ENCODE results near the gene ADGRA3. TPM values are rescaled to one million over a fixed set of nuclear protein-coding genes. Genes with fewer than 3 reads are reported as not detected.
A peak's percentile ranks its signal among the peaks of the same experiment; 100 is the strongest.

The ADGRA3 gene
- polyA plus RNA-seq, 4 donors = 10.8 to 52.3 (median 11.9) TPM

- Histone ChIP-seq H3K36me3 (ENCODE audit: control insufficient read depth in 3 of 3, insufficient read depth in 2 of 3, low read depth in 1 of 3, low read length in 3 of 3) (no peaks in the 10 kb centered on the region), H3K4me1 (ENCODE audit: control insufficient read depth in 3 of 3, insufficient read depth in 2 of 3, low read depth in 1 of 3, low read length in 2 of 3) (peaks cover 0 to 22% (median 3%) of the 10 kb centered on the region in 3 donors), H3K9me3 (ENCODE audit: control insufficient read depth in 2 of 2, insufficient read depth in 1 of 2, low read depth in 1 of 2, low read length in 1 of 2) (no peaks in the 10 kb centered on the region), H3K27ac (ENCODE audit: low read depth in 1 of 3, low read length in 2 of 3) (no peak overlapping the region), H3K27me3 (ENCODE audit: control insufficient read depth in 3 of 3, insufficient read depth in 3 of 3, low read length in 3 of 3) (no peaks in the 10 kb centered on the region), H3K4me3 (ENCODE audit: low read depth in 1 of 3, low read length in 3 of 3) (no peak overlapping the region)
- FAIRE-seq (no peak), DNase-seq (no peak)
- 83 to 87% (median 84%) methylated on average over 6 of the region's 6 CpGs for WGBS, 3 donors
Measured at GRCh38 chr4:22496165-22496813, 19.6 kb downstream of the ADGRA3 start.

DNA sequence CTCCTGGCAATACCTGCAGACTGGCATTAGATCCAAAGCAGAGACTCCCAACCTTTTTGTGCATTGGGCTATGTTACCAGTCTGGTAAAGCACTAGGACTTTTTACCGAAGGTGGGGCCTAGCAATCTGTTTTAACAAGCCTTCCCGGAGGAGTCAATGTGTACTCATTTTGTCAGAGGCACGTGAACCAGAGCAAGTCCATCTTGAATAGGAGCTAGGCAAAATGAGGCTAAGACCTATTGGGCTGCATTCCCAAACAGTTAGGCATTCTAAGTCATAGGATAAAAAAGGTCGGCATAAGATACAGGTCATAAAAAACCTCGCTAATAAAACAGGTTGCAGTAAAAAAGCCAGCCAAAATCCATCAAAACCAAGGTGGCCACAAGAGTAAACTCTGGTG lies 22.3 kb downstream of the ADGRA3 start:
- no peaks in the 10 kb centered on the region for H3K9me3 ChIP-seq (ENCODE audit: control insufficient read depth in 2 of 2, insufficient read depth in 1 of 2, low read depth in 1 of 2, low read length in 1 of 2)
- no peaks in the 10 kb centered on the region for H3K36me3 ChIP-seq (ENCODE audit: control insufficient read depth in 3 of 3, insufficient read depth in 2 of 3, low read depth in 1 of 3, low read length in 3 of 3)
- DNase-seq (no peak), FAIRE-seq (no peak)
- peaks cover 0 to 20% (median 3%) of the 10 kb centered on the region in 3 donors for H3K4me1 ChIP-seq (ENCODE audit: control insufficient read depth in 3 of 3, insufficient read depth in 2 of 3, low read depth in 1 of 3, low read length in 2 of 3)
- no peak overlapping the region for H3K27ac ChIP-seq (ENCODE audit: low read depth in 1 of 3, low read length in 2 of 3)
- H3K27me3 ChIP-seq (ENCODE audit: control insufficient read depth in 3 of 3, insufficient read depth in 3 of 3, low read length in 3 of 3) = no peaks in the 10 kb centered on the region
- WGBS, 3 donors = 77 to 91% (median 86%) methylated on average over 5 of the region's 5 CpGs
- no peak overlapping the region for H3K4me3 ChIP-seq (ENCODE audit: low read depth in 1 of 3, low read length in 3 of 3)

- no peaks in the 10 kb centered on the region for H3K36me3 ChIP-seq (ENCODE audit: control insufficient read depth in 3 of 3, insufficient read depth in 2 of 3, low read depth in 1 of 3, low read length in 3 of 3)
- no peak for FAIRE-seq
- 91 to 95% (median 93%) methylated on average over 2 of the region's 2 CpGs for WGBS, 3 donors
Measured at GRCh38 chr4:22492987-22493386, 22.9 kb downstream of the ADGRA3 start.

GRCh38 chr4:22491939-22492338 lies 23.9 kb downstream of the ADGRA3 start:
- Histone ChIP-seq H3K27ac (ENCODE audit: low read depth in 1 of 3, low read length in 2 of 3) (peak overlapping the region in 1 of 3 donors; percentile 88), H3K27me3 (ENCODE audit: control insufficient read depth in 3 of 3, insufficient read depth in 3 of 3, low read length in 3 of 3) (no peaks in the 10 kb centered on the region), H3K36me3 (ENCODE audit: control insufficient read depth in 3 of 3, insufficient read depth in 2 of 3, low read depth in 1 of 3, low read length in 3 of 3) (no peaks in the 10 kb centered on the region), H3K4me3 (ENCODE audit: low read depth in 1 of 3, low read length in 3 of 3) (no peak overlapping the region), H3K9me3 (ENCODE audit: control insufficient read depth in 2 of 2, insufficient read depth in 1 of 2, low read depth in 1 of 2, low read length in 1 of 2) (no peaks in the 10 kb centered on the region), H3K4me1 (ENCODE audit: control insufficient read depth in 3 of 3, insufficient read depth in 2 of 3, low read depth in 1 of 3, low read length in 2 of 3) (peaks cover 0 to 20% (median 3%) of the 10 kb centered on the region in 3 donors)
- WGBS, 3 donors = 86 to 94% (median 93%) methylated on average over 6 of the region's 6 CpGs
- no peak for FAIRE-seq
- peak in 1 of 2 donors; percentile 26 for DNase-seq

More at GRCh38 chr4:22492987-22493386, 22.9 kb downstream of the ADGRA3 start:
- no peak for DNase-seq
- no peaks in the 10 kb centered on the region for H3K9me3 ChIP-seq (ENCODE audit: control insufficient read depth in 2 of 2, insufficient read depth in 1 of 2, low read depth in 1 of 2, low read length in 1 of 2)
- peaks cover 0 to 20% (median 3%) of the 10 kb centered on the region in 3 donors for H3K4me1 ChIP-seq (ENCODE audit: control insufficient read depth in 3 of 3, insufficient read depth in 2 of 3, low read depth in 1 of 3, low read length in 2 of 3)
- no peak overlapping the region for H3K4me3 ChIP-seq (ENCODE audit: low read depth in 1 of 3, low read length in 3 of 3)
- no peak overlapping the region for H3K27ac ChIP-seq (ENCODE audit: low read depth in 1 of 3, low read length in 2 of 3)
- no peaks in the 10 kb centered on the region for H3K27me3 ChIP-seq (ENCODE audit: control insufficient read depth in 3 of 3, insufficient read depth in 3 of 3, low read length in 3 of 3)

DNA sequence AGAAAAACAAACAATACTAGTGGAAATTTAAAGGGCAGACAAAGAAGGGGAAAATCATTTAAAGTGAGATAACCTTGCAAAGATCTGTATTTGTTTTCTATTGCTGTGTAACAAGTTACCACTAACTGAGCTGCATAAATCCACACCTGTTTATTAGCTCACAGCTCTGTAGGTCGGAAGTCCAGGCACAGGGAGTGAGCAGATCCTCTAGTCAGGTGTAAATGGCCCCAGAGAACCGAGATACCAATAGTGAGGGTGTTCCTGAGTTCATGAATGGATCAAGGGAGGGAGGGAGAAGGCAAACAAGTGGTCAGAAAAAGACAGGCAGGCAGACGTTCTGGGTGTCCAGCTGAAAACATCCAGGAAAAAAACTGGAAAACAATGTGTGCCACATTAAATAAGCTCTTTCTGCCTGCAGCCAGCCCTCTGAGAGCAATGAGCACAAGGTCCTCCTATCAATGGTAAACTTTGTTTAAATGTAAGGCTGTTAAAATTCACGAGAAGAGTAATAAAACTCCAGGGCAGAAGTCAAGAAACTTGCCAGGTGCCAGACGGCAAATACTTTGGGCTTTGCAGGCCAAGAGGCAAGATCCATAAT lies 25.0 kb downstream of the ADGRA3 start:
- FAIRE-seq = peak; percentile 5
- H3K9me3 ChIP-seq (ENCODE audit: control insufficient read depth in 2 of 2, insufficient read depth in 1 of 2, low read depth in 1 of 2, low read length in 1 of 2) = no peaks in the 10 kb centered on the region
- H3K36me3 ChIP-seq (ENCODE audit: control insufficient read depth in 3 of 3, insufficient read depth in 2 of 3, low read depth in 1 of 3, low read length in 3 of 3) = no peaks in the 10 kb centered on the region
- peak overlapping the region; percentile 52 to 88 (median 71) for H3K27ac ChIP-seq (ENCODE audit: low read depth in 1 of 3, low read length in 2 of 3)
- peaks cover 2 to 24% (median 3%) of the 10 kb centered on the region in 3 donors for H3K4me1 ChIP-seq (ENCODE audit: control insufficient read depth in 3 of 3, insufficient read depth in 2 of 3, low read depth in 1 of 3, low read length in 2 of 3)
- H3K4me3 ChIP-seq (ENCODE audit: low read depth in 1 of 3, low read length in 3 of 3) = no peak overlapping the region
- H3K27me3 ChIP-seq (ENCODE audit: control insufficient read depth in 3 of 3, insufficient read depth in 3 of 3, low read length in 3 of 3) = no peaks in the 10 kb centered on the region
- peak; percentile 86 to 88 for DNase-seq
- 10 to 51% (median 23%) methylated on average over 5 of the region's 5 CpGs for WGBS, 3 donors

- Histone ChIP-seq H3K27me3 (ENCODE audit: control insufficient read depth in 3 of 3, insufficient read depth in 3 of 3, low read length in 3 of 3) (no peaks in the 10 kb centered on the region), H3K4me1 (ENCODE audit: control insufficient read depth in 3 of 3, insufficient read depth in 2 of 3, low read depth in 1 of 3, low read length in 2 of 3) (peaks cover 3 to 27% (median 7%) of the 10 kb centered on the region in 3 donors), H3K27ac (ENCODE audit: low read depth in 1 of 3, low read length in 2 of 3) (no peak overlapping the region), H3K36me3 (ENCODE audit: control insufficient read depth in 3 of 3, insufficient read depth in 2 of 3, low read depth in 1 of 3, low read length in 3 of 3) (no peaks in the 10 kb centered on the region), H3K9me3 (ENCODE audit: control insufficient read depth in 2 of 2, insufficient read depth in 1 of 2, low read depth in 1 of 2, low read length in 1 of 2) (no peaks in the 10 kb centered on the region), H3K4me3 (ENCODE audit: low read depth in 1 of 3, low read length in 3 of 3) (no peak overlapping the region)
- DNase-seq = no peak
- 54 to 90% (median 85%) methylated on average over 1 of the region's 1 CpG for WGBS, 3 donors
- no peak for FAIRE-seq
Measured at GRCh38 chr4:22488106-22488505, 27.8 kb downstream of the ADGRA3 start.

DNA sequence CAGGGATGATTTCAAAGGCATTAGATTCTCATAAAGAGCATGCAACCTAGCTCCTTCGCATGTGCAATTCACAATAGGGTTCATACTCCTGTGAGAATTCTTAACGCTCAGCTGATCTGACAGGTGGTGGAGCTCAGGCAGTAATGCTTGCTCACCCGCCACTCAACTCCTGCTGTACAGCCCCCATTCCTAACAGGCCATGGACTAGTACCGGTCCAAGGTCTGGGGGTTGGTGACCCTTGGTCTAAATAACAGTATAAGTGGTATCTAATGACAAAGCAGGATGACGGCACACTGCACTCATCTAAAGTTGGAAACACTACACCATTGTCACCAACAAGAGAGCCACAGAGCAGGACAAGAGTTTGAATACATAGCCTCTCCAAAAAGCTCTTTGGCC lies 28.5 kb downstream of the ADGRA3 start:
- Histone ChIP-seq H3K9me3 (ENCODE audit: control insufficient read depth in 2 of 2, insufficient read depth in 1 of 2, low read depth in 1 of 2, low read length in 1 of 2) (peaks cover 0 to 3% of the 10 kb centered on the region in 2 donors), H3K27ac (ENCODE audit: low read depth in 1 of 3, low read length in 2 of 3) (no peak overlapping the region), H3K36me3 (ENCODE audit: control insufficient read depth in 3 of 3, insufficient read depth in 2 of 3, low read depth in 1 of 3, low read length in 3 of 3) (peaks cover 0 to 3% (median 0%) of the 10 kb centered on the region in 3 donors), H3K27me3 (ENCODE audit: control insufficient read depth in 3 of 3, insufficient read depth in 3 of 3, low read length in 3 of 3) (no peaks in the 10 kb centered on the region), H3K4me1 (ENCODE audit: control insufficient read depth in 3 of 3, insufficient read depth in 2 of 3, low read depth in 1 of 3, low read length in 2 of 3) (peaks cover 3 to 27% (median 7%) of the 10 kb centered on the region in 3 donors), H3K4me3 (ENCODE audit: low read depth in 1 of 3, low read length in 3 of 3) (no peak overlapping the region)
- FAIRE-seq (no peak), DNase-seq (no peak)
- WGBS, 3 donors = 85 to 91% (median 90%) methylated on average over 5 of the region's 5 CpGs

DNA sequence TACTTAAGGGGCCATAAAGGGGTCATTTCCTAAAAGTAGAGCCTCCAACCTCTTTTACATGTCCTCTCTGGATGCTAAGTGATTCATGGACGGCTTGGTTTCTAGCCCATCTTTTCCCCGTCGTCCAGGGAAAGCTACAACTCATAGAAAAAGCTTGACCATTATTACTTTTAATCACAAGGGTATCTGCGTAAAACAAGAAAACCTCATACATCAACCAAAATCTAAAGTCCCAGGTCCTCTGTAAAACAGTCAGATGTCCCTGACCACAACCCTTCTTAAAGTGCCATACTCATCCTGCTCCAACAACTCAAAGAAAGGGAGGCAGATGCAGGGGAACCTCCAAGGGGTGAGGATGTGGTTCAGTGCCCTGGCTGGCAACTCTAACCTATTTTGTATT lies 29.6 kb downstream of the ADGRA3 start:
- FAIRE-seq (no peak), DNase-seq (no peak)
- Histone ChIP-seq H3K27ac (ENCODE audit: low read depth in 1 of 3, low read length in 2 of 3) (no peak overlapping the region), H3K4me1 (ENCODE audit: control insufficient read depth in 3 of 3, insufficient read depth in 2 of 3, low read depth in 1 of 3, low read length in 2 of 3) (peaks cover 0 to 19% (median 7%) of the 10 kb centered on the region in 3 donors), H3K27me3 (ENCODE audit: control insufficient read depth in 3 of 3, insufficient read depth in 3 of 3, low read length in 3 of 3) (no peaks in the 10 kb centered on the region), H3K9me3 (ENCODE audit: control insufficient read depth in 2 of 2, insufficient read depth in 1 of 2, low read depth in 1 of 2, low read length in 1 of 2) (peaks cover 0 to 3% of the 10 kb centered on the region in 2 donors), H3K4me3 (ENCODE audit: low read depth in 1 of 3, low read length in 3 of 3) (no peak overlapping the region), H3K36me3 (ENCODE audit: control insufficient read depth in 3 of 3, insufficient read depth in 2 of 3, low read depth in 1 of 3, low read length in 3 of 3) (peaks cover 0 to 3% (median 0%) of the 10 kb centered on the region in 3 donors)
- 68 to 90% (median 83%) methylated on average over 4 of the region's 4 CpGs for WGBS, 3 donors

Measured in small intestine (tissue), 7 donors.